ENCODE data around the gene PLCB4.

PLCB4 gene

GRCh38 chr20:9485614-9486340 lies 416.9 kb downstream of the PLCB4 start:
- Histone ChIP-seq H3K27me3 (replicated peaks) (no peaks in the 10 kb centered on the region), H3K36me3 (replicated peaks) (no peaks in the 10 kb centered on the region), H3K4me3 (ENCODE audit: low read depth, low read length) (no peak overlapping the region), H3K27ac (no peak overlapping the region)
- no peak for TF ChIP-seq CTCF (IDR thresholded peaks at IDR 0.05; ENCODE audit: low read depth, low read length, missing control alignments)
- in situ Hi-C loops (cut with HindIII; ENCODE audit: low pct_ligation_motif_present, low sequenced_read_pairs): no loop called here
- DNase-seq: no peak

GRCh38 chr20:9487231-9487630 lies 418.3 kb downstream of the PLCB4 start:
- Histone ChIP-seq H3K27ac (no peak overlapping the region), H3K36me3 (replicated peaks) (no peaks in the 10 kb centered on the region), H3K4me3 (ENCODE audit: low read depth, low read length) (no peak overlapping the region), H3K27me3 (replicated peaks) (no peaks in the 10 kb centered on the region)
- no peak for TF ChIP-seq CTCF (IDR thresholded peaks at IDR 0.05; ENCODE audit: low read depth, low read length, missing control alignments)
- in situ Hi-C loops (cut with HindIII; ENCODE audit: low pct_ligation_motif_present, low sequenced_read_pairs): no loop called here
- DNase-seq: no peak

GRCh38 chr20:9488063-9488462 lies 419.2 kb downstream of the PLCB4 start:
- DNase-seq: no peak
- TF ChIP-seq CTCF (IDR thresholded peaks at IDR 0.05; ENCODE audit: low read depth, low read length, missing control alignments): no peak
- H3K4me3 ChIP-seq (ENCODE audit: low read depth, low read length): no peak overlapping the region
- in situ Hi-C loops (cut with HindIII; ENCODE audit: low pct_ligation_motif_present, low sequenced_read_pairs): no loop called here
- no peak overlapping the region for H3K27ac ChIP-seq
- no peaks in the 10 kb centered on the region for H3K36me3 ChIP-seq (replicated peaks)
- H3K27me3 ChIP-seq (replicated peaks): no peaks in the 10 kb centered on the region

GRCh38 chr20:9490161-9490560 lies 421.3 kb downstream of the PLCB4 start:
- Histone ChIP-seq H3K27ac (no peak overlapping the region), H3K36me3 (replicated peaks) (no peaks in the 10 kb centered on the region), H3K4me3 (ENCODE audit: low read depth, low read length) (no peak overlapping the region), H3K27me3 (replicated peaks) (no peaks in the 10 kb centered on the region)
- DNase-seq: no peak
- in situ Hi-C loops (cut with HindIII; ENCODE audit: low pct_ligation_motif_present, low sequenced_read_pairs): no loop called here
- TF ChIP-seq CTCF (IDR thresholded peaks at IDR 0.05; ENCODE audit: low read depth, low read length, missing control alignments): no peak

GRCh38 chr20:9490631-9491030 lies 421.7 kb downstream of the PLCB4 start:
- in situ Hi-C loops (cut with HindIII; ENCODE audit: low pct_ligation_motif_present, low sequenced_read_pairs): no loop called here
- H3K36me3 ChIP-seq (replicated peaks): no peaks in the 10 kb centered on the region
- no peak for TF ChIP-seq CTCF (IDR thresholded peaks at IDR 0.05; ENCODE audit: low read depth, low read length, missing control alignments)

GRCh38 chr20:9491324-9491723 lies 422.4 kb downstream of the PLCB4 start:
- in situ Hi-C loops (cut with HindIII; ENCODE audit: low pct_ligation_motif_present, low sequenced_read_pairs): no loop called here
- Histone ChIP-seq H3K4me3 (ENCODE audit: low read depth, low read length) (no peak overlapping the region), H3K27me3 (replicated peaks) (no peaks in the 10 kb centered on the region), H3K27ac (no peak overlapping the region), H3K36me3 (replicated peaks) (no peaks in the 10 kb centered on the region)
- no peak for TF ChIP-seq CTCF (IDR thresholded peaks at IDR 0.05; ENCODE audit: low read depth, low read length, missing control alignments)
- no peak for DNase-seq

More at GRCh38 chr20:9490631-9491030, 421.7 kb downstream of the PLCB4 start:
- no peak for DNase-seq
- Histone ChIP-seq H3K27ac (no peak overlapping the region), H3K4me3 (ENCODE audit: low read depth, low read length) (no peak overlapping the region), H3K27me3 (replicated peaks) (no peaks in the 10 kb centered on the region)
